ENCODE data around the gene SORCS2.

SORCS2 gene

DNA sequence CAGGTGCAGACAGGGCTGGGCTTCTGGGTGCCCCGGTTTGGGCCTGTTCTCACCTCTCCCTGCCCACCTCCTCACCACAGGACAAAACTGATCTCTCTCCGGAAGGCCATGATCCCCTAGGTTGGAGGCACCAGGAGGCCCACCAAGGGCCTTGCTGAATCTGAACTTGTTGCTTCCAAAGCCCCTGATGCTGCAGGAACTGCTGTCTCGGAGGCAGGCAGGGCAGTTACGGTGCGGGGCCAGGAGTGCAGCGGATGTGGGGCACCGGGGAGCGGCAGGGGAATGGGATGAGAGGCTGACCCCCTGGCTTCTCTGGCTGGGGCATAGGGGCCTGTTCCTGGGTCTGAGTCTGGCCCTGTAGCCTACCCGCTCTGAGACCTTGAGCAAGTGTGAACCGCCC is 342.8 kb downstream of the SORCS2 start:
- no peak overlapping the region for H3K4me3 ChIP-seq (ENCODE audit: low read depth, low read length, poor library complexity, severe bottlenecking)
- no peaks in the 10 kb centered on the region for H3K4me1 ChIP-seq (ENCODE audit: insufficient read depth, low read length, severe bottlenecking)
- no peaks in the 10 kb centered on the region for H3F3A ChIP-seq (ENCODE audit: insufficient read depth, low read length)
- no peak overlapping the region for H3K4me2 ChIP-seq (ENCODE audit: low read length)
- H3K79me2 ChIP-seq (ENCODE audit: insufficient read depth, low read length): no peaks in the 10 kb centered on the region
- H3K9ac ChIP-seq (ENCODE audit: low read length): no peak overlapping the region
- no peaks in the 10 kb centered on the region for H4K20me1 ChIP-seq (ENCODE audit: insufficient read depth, low read length)
- no peaks in the 10 kb centered on the region for H3K27me3 ChIP-seq (ENCODE audit: insufficient read depth, low read length)
- H3K27ac ChIP-seq (ENCODE audit: low read depth, low read length, poor library complexity, severe bottlenecking): no peak overlapping the region
- no peaks in the 10 kb centered on the region for H3K9me2 ChIP-seq (ENCODE audit: low read depth, low read length)
- H2AFZ ChIP-seq (ENCODE audit: low read length): no peak overlapping the region
- no peaks in the 10 kb centered on the region for H3K9me3 ChIP-seq (ENCODE audit: low read length)
- TF ChIP-seq, protein P1, sequence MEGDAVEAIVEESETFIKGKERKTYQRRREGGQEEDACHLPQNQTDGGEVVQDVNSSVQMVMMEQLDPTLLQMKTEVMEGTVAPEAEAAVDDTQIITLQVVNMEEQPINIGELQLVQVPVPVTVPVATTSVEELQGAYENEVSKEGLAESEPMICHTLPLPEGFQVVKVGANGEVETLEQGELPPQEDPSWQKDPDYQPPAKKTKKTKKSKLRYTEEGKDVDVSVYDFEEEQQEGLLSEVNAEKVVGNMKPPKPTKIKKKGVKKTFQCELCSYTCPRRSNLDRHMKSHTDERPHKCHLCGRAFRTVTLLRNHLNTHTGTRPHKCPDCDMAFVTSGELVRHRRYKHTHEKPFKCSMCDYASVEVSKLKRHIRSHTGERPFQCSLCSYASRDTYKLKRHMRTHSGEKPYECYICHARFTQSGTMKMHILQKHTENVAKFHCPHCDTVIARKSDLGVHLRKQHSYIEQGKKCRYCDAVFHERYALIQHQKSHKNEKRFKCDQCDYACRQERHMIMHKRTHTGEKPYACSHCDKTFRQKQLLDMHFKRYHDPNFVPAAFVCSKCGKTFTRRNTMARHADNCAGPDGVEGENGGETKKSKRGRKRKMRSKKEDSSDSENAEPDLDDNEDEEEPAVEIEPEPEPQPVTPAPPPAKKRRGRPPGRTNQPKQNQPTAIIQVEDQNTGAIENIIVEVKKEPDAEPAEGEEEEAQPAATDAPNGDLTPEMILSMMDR (IDR thresholded peaks at IDR 0.05; ENCODE audit: low read length): no peak
- TF ChIP-seq EZH2 (IDR thresholded peaks at IDR 0.05; ENCODE audit: borderline replicate concordance, low read length): no peak
- H3K36me3 ChIP-seq (ENCODE audit: insufficient read depth, low read length): no peaks in the 10 kb centered on the region

DNA sequence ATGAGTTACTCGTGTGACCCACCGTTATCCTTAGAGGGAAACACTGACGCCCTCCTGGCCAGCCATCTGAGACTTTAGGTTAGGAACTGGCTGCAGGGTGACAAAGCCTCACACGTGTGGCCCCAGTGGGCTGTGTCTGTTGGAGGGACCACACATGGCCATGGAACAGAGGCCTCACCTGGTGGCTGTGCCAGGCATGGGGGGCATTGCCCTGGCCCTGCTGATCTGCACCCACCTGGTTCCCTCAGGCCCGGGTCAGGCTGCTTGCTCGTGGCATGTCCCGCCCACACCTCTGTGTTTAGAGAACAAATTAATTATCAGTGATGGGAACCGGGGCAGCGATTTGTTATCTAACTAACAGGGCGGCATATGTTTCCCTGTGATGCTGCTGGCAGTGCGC is 343.3 kb downstream of the SORCS2 start:
- Histone ChIP-seq H3K4me1 (ENCODE audit: insufficient read depth, low read length, severe bottlenecking) (no peaks in the 10 kb centered on the region), H3K36me3 (ENCODE audit: insufficient read depth, low read length) (no peaks in the 10 kb centered on the region), H3K9ac (ENCODE audit: low read length) (no peak overlapping the region), H3F3A (ENCODE audit: insufficient read depth, low read length) (no peaks in the 10 kb centered on the region), H3K9me2 (ENCODE audit: low read depth, low read length) (no peaks in the 10 kb centered on the region), H3K9me3 (ENCODE audit: low read length) (no peaks in the 10 kb centered on the region), H3K79me2 (ENCODE audit: insufficient read depth, low read length) (no peaks in the 10 kb centered on the region), H3K27ac (ENCODE audit: low read depth, low read length, poor library complexity, severe bottlenecking) (no peak overlapping the region), H3K4me2 (ENCODE audit: low read length) (no peak overlapping the region), H4K20me1 (ENCODE audit: insufficient read depth, low read length) (no peaks in the 10 kb centered on the region), H3K27me3 (ENCODE audit: insufficient read depth, low read length) (no peaks in the 10 kb centered on the region), H2AFZ (ENCODE audit: low read length) (no peak overlapping the region), H3K4me3 (ENCODE audit: low read depth, low read length, poor library complexity, severe bottlenecking) (no peak overlapping the region)
- no peak for TF ChIP-seq EZH2 (IDR thresholded peaks at IDR 0.05; ENCODE audit: borderline replicate concordance, low read length)
- TF ChIP-seq, protein P1 (IDR thresholded peaks at IDR 0.05; ENCODE audit: low read length): no peak

DNA sequence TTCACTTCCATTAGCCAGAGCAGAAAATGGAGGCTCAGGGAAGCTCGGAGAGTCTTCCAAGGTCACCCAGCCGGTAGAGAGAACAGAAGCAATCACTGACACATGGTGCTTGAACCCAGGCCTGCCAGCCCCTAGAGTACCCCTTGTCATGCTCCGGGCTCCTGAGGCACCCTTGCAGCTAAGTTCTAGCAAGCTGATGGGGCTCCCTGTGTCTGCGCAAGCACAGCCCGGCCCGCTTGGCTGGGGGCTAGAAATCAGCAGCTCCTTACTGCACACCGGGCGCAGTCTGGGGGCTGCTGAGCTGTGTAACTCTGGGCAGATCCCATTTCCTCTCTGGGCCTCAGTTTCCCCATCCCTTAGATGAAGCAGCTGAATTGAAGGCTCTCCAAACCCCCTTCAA is 344.5 kb downstream of the SORCS2 start:
- Histone ChIP-seq H3K79me2 (ENCODE audit: insufficient read depth, low read length) (no peaks in the 10 kb centered on the region), H3K27me3 (ENCODE audit: insufficient read depth, low read length) (no peaks in the 10 kb centered on the region), H3K36me3 (ENCODE audit: insufficient read depth, low read length) (no peaks in the 10 kb centered on the region), H2AFZ (ENCODE audit: low read length) (no peak overlapping the region), H3K9ac (ENCODE audit: low read length) (no peak overlapping the region), H3K4me2 (ENCODE audit: low read length) (no peak overlapping the region), H3K9me2 (ENCODE audit: low read depth, low read length) (no peaks in the 10 kb centered on the region), H3K27ac (ENCODE audit: low read depth, low read length, poor library complexity, severe bottlenecking) (no peak overlapping the region), H3K9me3 (ENCODE audit: low read length) (no peaks in the 10 kb centered on the region), H3K4me1 (ENCODE audit: insufficient read depth, low read length, severe bottlenecking) (no peaks in the 10 kb centered on the region), H3K4me3 (ENCODE audit: low read depth, low read length, poor library complexity, severe bottlenecking) (no peak overlapping the region), H4K20me1 (ENCODE audit: insufficient read depth, low read length) (no peaks in the 10 kb centered on the region), H3F3A (ENCODE audit: insufficient read depth, low read length) (no peaks in the 10 kb centered on the region)
- TF ChIP-seq, protein P1 (IDR thresholded peaks at IDR 0.05; ENCODE audit: low read length): no peak
- TF ChIP-seq EZH2 (IDR thresholded peaks at IDR 0.05; ENCODE audit: borderline replicate concordance, low read length): no peak

All from OCI-LY1 (cell line).